HepG2 (cell line): ENCODE measurements around the gene CMKLR1.

Experiments
- CEBPB ChIP-seq: IDR thresholded peaks from 2 replicates; pipeline ENCODE4 v1.6.1; 2011; ENCODE audit warnings: low read depth, low read length, improper control_type of control experiment, borderline replicate concordance
- CTCF ChIP-seq: sonication (generic); formaldehyde crosslinking; IDR thresholded peaks from 2 replicates; pipeline ENCODE4 v1.5.0; 2020; ENCODE audit warnings: mild to moderate bottlenecking, missing genetic modification reagents, moderate library complexity
- FOSL2 ChIP-seq: sonication (generic); formaldehyde crosslinking; IDR thresholded peaks from 2 replicates; pipeline ENCODE4 v1.4.0; 2020; ENCODE audit warnings: missing genetic modification reagents
- GMEB2 ChIP-seq: IDR thresholded peaks from 2 replicates; pipeline ENCODE4 v1.6.1; 2016; ENCODE audit warnings: missing biosample characterization, missing genetic modification reagents, low read depth
- IKZF1 ChIP-seq: fragments of 450-650 bp; IDR thresholded peaks from 2 replicates; pipeline ENCODE4 v1.7.1; 2016
- JUN ChIP-seq: sonication (generic); formaldehyde crosslinking; IDR thresholded peaks from 2 replicates; pipeline ENCODE4 v1.4.0; 2020; ENCODE audit warnings: mild to moderate bottlenecking, missing genetic modification reagents
- KDM5A ChIP-seq: fragments of 200-600 bp; sonication (generic); IDR thresholded peaks from 2 replicates; pipeline ENCODE4 v1.7.0; 2018; ENCODE audit warnings: antibody characterized with exemption, mild to moderate bottlenecking, low read length, borderline replicate concordance
- POLR2A ChIP-seq, 2 experiments: IDR thresholded peaks; 2 replicates each; pipeline ENCODE4 v1.6.1; 2011; ENCODE audit warnings: low read depth in 2 of 2, low read length in 2 of 2, mild to moderate bottlenecking in 1 of 2, moderate library complexity in 1 of 2; ENCODE audit not compliant: insufficient read depth in 1 of 2
- SP2 ChIP-seq: sonication (generic); formaldehyde crosslinking; IDR thresholded peaks from 2 replicates; pipeline ENCODE4 v1.5.1; 2020; ENCODE audit warnings: mild to moderate bottlenecking, missing genetic modification reagents
- YY1 ChIP-seq: IDR thresholded peaks from 2 replicates; pipeline ENCODE4 v1.6.1; 2011; ENCODE audit warnings: low read length, low read depth, moderate library complexity, mild to moderate bottlenecking; ENCODE audit not compliant: insufficient read depth, insufficient replicate concordance
- ZNF333 ChIP-seq: sonication (generic); formaldehyde crosslinking; IDR thresholded peaks from 2 replicates; pipeline ENCODE4 v1.4.0; 2020; ENCODE audit warnings: mild to moderate bottlenecking, missing genetic modification reagents, borderline replicate concordance
- ZSCAN29 ChIP-seq: sonication (generic); formaldehyde crosslinking; conservative IDR thresholded peaks from 2 replicates; pipeline ENCODE4 v1.4.0; 2020; ENCODE audit warnings: mild to moderate bottlenecking, missing genetic modification reagents

- TF ChIP-seq GMEB2 (CRISPR knock-in tag) (no peak), POLR2A (IDR thresholded peaks at IDR 0.05; ENCODE audit: insufficient read depth in 1 of 2, low read depth in 2 of 2, low read length in 2 of 2) (no peak), SP2 (CRISPR knock-in tag) (no peak), CTCF (CRISPR knock-in tag) (no peak), IKZF1 (no peak), FOSL2 (no peak), CEBPB (no peak), YY1 (no peak), KDM5A (no peak), ZSCAN29 (no peak), JUN (CRISPR knock-in tag) (no peak), ZNF333 (CRISPR knock-in tag) (no peak)
Measured at GRCh38 chr12:108269224-108269623, 69.9 kb downstream of the CMKLR1 start.
